OCI-LY3 (cell line): Measurements from ENCODE around the gene BCAP29.

Experiments
- H2AFZ ChIP-seq: fragments of 200-600, 300-600 bp; shearing (Covaris generic); 2 replicates; pipeline ENCODE4 v1.6.0; 2014; ENCODE audit warnings: antibody characterized with exemption, low read depth, low read length
- H3K27ac ChIP-seq: fragments of 200-600, 300-600 bp; sonication (generic); 2 replicates; pipeline ENCODE4 v1.5.1; 2014; ENCODE audit warnings: mild to moderate bottlenecking, low read length, moderate library complexity, mixed read lengths
- H3K27me3 ChIP-seq: fragments of 200-600, 300-600 bp; sonication (generic); 2 replicates; pipeline ENCODE4 v1.6.1; 2014; ENCODE audit warnings: low read depth, low read length, mixed read lengths
- H3K36me3 ChIP-seq: fragments of 200-600, 300-600 bp; sonication (generic); replicated peaks from 2 replicates; pipeline ENCODE3; 2014; ENCODE audit warnings: low read depth, low read length, mixed read lengths
- H3K4me1 ChIP-seq: fragments of 300-600, 200-600 bp; sonication (generic); 2 replicates; pipeline ENCODE4 v1.6.1; 2014; ENCODE audit warnings: low read length, mixed read lengths
- H3K4me2 ChIP-seq: fragments of 200-600, 300-600 bp; sonication (generic); 2 replicates; pipeline ENCODE4 v1.6.1; 2014; ENCODE audit warnings: low read length, mixed read lengths
- H3K4me3 ChIP-seq: fragments of 300-600, 200-600 bp; sonication (generic); 2 replicates; pipeline ENCODE4 v1.5.1; 2014; ENCODE audit warnings: antibody characterized with exemption, mild to moderate bottlenecking, low read length, moderate library complexity
- H3K79me2 ChIP-seq: fragments of 300-600, 200-600 bp; shearing (Covaris generic); 2 replicates; pipeline ENCODE4 v1.6.1; 2014; ENCODE audit warnings: mild to moderate bottlenecking, low read length, mixed read lengths
- H3K9ac ChIP-seq: fragments of 300-600, 200-600 bp; shearing (Covaris generic); 2 replicates; pipeline ENCODE4 v1.6.0; 2014; ENCODE audit warnings: mild to moderate bottlenecking, low read length, moderate library complexity
- H3K9me3 ChIP-seq: fragments of 200-600, 300-600 bp; shearing (Covaris generic); 2 replicates; pipeline ENCODE4 v1.6.1; 2014; ENCODE audit warnings: low read length, mixed read lengths; ENCODE audit not compliant: insufficient read depth
- H4K20me1 ChIP-seq: fragments of 200-600, 300-600 bp; sonication (generic); 2 replicates; pipeline ENCODE4 v1.6.1; 2016; ENCODE audit warnings: low read length, mixed read lengths; ENCODE audit not compliant: insufficient read depth
- CTCF ChIP-seq: fragments of 200-600, 300-600 bp; sonication (generic); IDR thresholded peaks from 2 replicates; pipeline ENCODE4 v1.5.1; 2014; ENCODE audit warnings: antibody characterized with exemption, low read length, low read depth
- EZH2phosphoT487 ChIP-seq: fragments of 200-600 bp; shearing (Covaris generic); IDR thresholded peaks from 2 replicates; pipeline ENCODE4 v1.6.1; 2018; ENCODE audit warnings: antibody characterized with exemption, mixed run types, low read depth

Gene BCAP29

GRCh38 chr7:107609811-107610261 is 29.8 kb downstream of the BCAP29 start:
- H3K4me1 ChIP-seq, result no peaks in the 10 kb centered on the region
- H3K36me3 ChIP-seq, result no peaks in the 10 kb centered on the region
- no peak overlapping the region for H3K27ac ChIP-seq
- no peaks in the 10 kb centered on the region for H3K79me2 ChIP-seq
- TF ChIP-seq EZH2phosphoT487 (no peak), CTCF (no peak)
- H3K9me3 ChIP-seq, result no peaks in the 10 kb centered on the region
- no peak overlapping the region for H2AFZ ChIP-seq
- H4K20me1 ChIP-seq, result no peaks in the 10 kb centered on the region
- H3K4me3 ChIP-seq, result no peak overlapping the region
- H3K4me2 ChIP-seq, result no peak overlapping the region
- H3K27me3 ChIP-seq, result no peaks in the 10 kb centered on the region
- H3K9ac ChIP-seq, result no peak overlapping the region

- no peaks in the 10 kb centered on the region for H3K79me2 ChIP-seq
- no peak overlapping the region for H3K9ac ChIP-seq
- H3K27me3 ChIP-seq, result no peaks in the 10 kb centered on the region
- H2AFZ ChIP-seq, result no peak overlapping the region
- H3K4me1 ChIP-seq, result no peaks in the 10 kb centered on the region
- no peaks in the 10 kb centered on the region for H3K9me3 ChIP-seq
- no peaks in the 10 kb centered on the region for H3K36me3 ChIP-seq
- TF ChIP-seq EZH2phosphoT487 (no peak), CTCF (no peak)
- H3K4me3 ChIP-seq, result no peak overlapping the region
- no peaks in the 10 kb centered on the region for H4K20me1 ChIP-seq
- H3K4me2 ChIP-seq, result no peak overlapping the region
- no peak overlapping the region for H3K27ac ChIP-seq
Measured at GRCh38 chr7:107610323-107610722, 30.3 kb downstream of the BCAP29 start.

GRCh38 chr7:107613439-107613838 is 33.4 kb downstream of the BCAP29 start:
- H3K27ac ChIP-seq, result no peak overlapping the region
- H3K9me3 ChIP-seq, result no peaks in the 10 kb centered on the region
- H3K4me3 ChIP-seq, result no peak overlapping the region
- H3K27me3 ChIP-seq, result no peaks in the 10 kb centered on the region
- H2AFZ ChIP-seq, result no peak overlapping the region
- no peak overlapping the region for H3K9ac ChIP-seq
- no peak for TF ChIP-seq CTCF
- no peak for TF ChIP-seq EZH2phosphoT487
- H3K36me3 ChIP-seq, result no peaks in the 10 kb centered on the region
- no peaks in the 10 kb centered on the region for H4K20me1 ChIP-seq
- peaks cover 17% of the 10 kb centered on the region for H3K4me1 ChIP-seq
- H3K79me2 ChIP-seq, result no peaks in the 10 kb centered on the region
- H3K4me2 ChIP-seq, result no peak overlapping the region

GRCh38 chr7:107613948-107614347 is 33.9 kb downstream of the BCAP29 start:
- no peak overlapping the region for H3K4me2 ChIP-seq
- no peak overlapping the region for H2AFZ ChIP-seq
- no peak overlapping the region for H3K9ac ChIP-seq
- H3K4me3 ChIP-seq, result no peak overlapping the region
- no peaks in the 10 kb centered on the region for H3K9me3 ChIP-seq
- no peaks in the 10 kb centered on the region for H4K20me1 ChIP-seq
- no peaks in the 10 kb centered on the region for H3K36me3 ChIP-seq
- no peaks in the 10 kb centered on the region for H3K79me2 ChIP-seq
- peaks cover 17% of the 10 kb centered on the region for H3K4me1 ChIP-seq
- no peaks in the 10 kb centered on the region for H3K27me3 ChIP-seq
- TF ChIP-seq CTCF, result no peak
- TF ChIP-seq EZH2phosphoT487, result no peak
- H3K27ac ChIP-seq, result no peak overlapping the region
